ENCODE measurements around the gene CFAP221.

Gene CFAP221

DNA sequence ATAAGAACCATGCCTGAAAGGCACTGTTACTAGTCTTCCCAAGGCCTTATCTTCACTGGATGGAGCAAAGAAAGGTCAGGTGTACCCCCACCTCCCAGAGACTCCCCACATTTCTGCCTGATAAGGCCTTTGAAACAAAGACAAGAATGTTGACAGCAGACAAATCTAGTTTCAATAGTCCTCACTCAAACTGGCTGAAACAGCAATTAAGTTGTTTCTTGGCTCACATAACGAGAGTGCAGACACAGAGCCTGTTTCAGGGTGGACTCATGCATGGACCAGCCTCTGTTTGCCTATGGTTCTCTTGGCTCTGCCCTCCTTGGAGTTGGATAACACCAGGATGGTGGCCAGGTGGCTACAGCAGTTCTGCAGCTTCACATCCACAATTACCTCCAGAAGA, 7.5 kb upstream of the CFAP221 start:
- DNase-seq (ENCODE audit: low read depth in 2 of 2) = no peak

DNA sequence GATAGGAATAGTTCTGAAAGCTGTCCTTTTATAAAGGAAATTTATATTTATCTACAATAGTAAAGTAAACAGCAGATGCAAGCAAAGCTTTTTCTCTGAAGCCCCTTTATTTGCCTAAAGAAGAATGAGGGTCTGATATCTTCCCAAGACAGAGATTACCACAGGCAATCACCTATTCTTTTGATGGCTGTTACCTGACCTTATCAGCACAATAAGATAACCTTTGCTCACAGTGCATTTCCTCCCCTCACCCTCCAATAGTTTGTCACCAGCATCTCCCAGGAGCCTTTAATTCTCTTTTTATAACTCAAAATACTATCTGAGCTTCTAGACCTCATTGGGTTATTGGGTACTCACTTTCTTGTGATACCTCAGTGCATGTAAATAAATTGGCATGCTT, 6.5 kb upstream of the CFAP221 start:
- no peak for DNase-seq (ENCODE audit: low read depth in 2 of 2)

DNA sequence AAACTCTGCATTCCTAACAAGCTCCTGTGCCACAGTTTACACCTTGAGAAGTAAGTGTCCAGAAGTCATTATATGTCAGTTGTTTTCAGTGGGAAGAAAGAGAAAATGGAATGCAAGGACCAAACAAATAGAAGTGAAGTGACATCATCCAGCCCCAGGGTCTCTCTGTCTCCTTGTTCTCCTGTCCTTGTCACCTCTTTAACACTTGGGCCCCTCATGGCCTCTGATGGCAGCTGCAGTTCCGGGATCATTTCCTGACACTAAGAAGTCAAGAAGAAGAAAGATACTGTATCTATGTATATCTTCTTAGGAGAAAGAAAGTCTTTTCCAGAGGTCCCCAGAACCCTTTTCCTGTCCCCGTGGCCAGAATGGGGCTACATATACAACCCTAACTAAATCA, 2.8 kb upstream of the CFAP221 start:
- no peak for DNase-seq (ENCODE audit: low read depth in 2 of 2)

DNA sequence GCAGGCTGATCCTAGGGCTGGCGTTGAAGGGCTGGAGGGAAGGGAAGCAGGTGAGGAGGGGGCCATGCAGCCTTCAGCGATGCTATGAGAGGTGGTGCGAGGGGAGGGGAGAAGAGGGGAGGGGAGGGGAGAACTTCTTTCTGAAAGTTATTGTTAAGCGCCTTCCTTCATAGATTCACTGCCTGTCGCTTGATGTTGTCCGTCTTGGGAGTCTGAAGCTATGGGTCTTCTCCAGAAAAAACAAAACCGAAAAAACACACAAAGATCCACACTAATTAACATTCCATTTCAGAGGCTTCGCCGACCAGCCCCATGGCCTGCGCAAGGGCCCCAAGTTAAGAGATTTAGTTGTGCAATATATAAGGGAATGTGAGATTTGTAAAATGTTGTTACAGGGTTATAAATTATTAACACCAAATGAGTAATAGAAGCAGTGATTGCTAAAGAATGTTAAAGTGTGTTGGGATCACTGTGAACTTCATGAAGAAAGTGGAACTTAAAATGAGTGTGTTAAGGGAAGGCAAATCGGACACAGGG, 758 bp downstream of the CFAP221 start:
- no peak for DNase-seq (ENCODE audit: low read depth in 2 of 2)

DNA sequence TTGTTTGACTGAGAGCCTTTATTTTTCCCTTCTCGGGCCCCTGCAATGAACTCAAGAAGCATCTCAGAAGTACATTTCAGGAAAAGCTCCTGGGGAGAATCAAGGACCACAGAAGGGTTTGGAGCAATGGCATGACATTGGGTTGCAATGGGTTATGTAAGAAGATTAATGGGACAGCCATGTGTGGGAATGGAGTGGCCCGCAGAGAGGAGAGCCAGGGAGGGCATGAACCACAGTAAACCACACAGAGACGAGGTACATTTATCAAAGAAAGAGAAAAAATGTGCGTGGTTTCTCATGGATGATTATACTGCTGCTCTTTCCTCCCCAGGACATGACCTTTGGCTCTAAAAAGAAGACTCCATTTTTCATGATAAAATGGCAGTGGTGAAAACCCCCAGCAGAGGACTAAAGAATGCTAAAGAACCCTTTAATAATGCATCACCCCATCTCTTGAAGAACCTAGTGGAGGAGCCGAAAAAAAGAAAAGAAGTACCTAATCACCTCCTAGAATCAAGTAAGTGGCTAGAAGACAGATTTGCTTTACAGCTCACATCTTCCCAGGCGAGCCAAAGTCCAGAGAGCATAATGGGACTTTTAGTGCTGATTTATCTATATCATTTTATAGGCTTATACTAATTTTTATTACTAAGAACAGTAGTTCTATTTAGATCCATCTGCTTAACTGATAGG, 1.7 kb downstream of the CFAP221 start:
- DNase-seq (ENCODE audit: low read depth in 2 of 2) = no peak

DNA sequence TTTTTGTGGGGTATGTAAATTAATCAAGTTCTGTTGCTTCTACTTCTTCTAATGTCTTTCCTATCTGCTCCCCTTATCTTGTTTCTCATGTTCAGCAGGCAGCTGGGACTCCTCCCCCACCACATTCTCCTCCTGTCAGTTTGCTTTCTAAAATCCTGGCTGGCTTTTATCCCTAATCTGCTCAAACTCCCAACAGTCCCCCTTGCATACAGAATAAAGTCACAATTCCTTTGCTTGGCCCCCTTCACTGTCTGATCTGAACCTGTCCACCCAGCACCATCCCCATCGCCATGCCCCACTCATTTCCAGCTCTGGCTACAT, 2.2 kb downstream of the CFAP221 start:
- no peak for DNase-seq (ENCODE audit: low read depth in 2 of 2)

DNA sequence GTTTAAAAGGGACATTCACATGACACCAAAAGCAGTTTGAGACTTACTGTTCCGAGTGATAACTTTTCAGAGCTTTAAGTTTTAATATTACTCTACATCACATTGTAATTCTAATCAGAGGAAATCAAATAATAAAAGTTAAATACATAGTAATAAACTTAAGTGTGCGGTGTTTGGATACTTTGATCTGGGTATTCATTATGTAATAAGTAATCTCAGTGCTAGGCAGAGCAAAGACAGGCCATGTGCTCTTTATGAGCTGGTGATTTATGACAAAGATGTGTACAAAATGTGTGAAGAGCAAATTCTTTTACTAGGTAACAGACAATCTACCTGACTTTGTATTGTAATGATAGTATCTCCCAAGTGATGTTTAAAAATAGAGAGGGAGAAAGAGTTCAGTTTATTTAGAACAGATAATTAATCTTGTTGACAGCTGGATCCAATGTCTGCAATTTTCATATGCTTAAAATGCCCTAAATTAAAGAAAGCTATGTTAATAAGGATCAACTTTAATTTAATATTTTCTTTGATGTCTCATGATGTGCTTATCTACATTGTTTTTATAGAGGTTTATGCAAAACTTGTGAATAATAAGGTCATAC, 4.4 kb downstream of the CFAP221 start:
- DNase-seq (ENCODE audit: low read depth in 2 of 2) = no peak

DNA sequence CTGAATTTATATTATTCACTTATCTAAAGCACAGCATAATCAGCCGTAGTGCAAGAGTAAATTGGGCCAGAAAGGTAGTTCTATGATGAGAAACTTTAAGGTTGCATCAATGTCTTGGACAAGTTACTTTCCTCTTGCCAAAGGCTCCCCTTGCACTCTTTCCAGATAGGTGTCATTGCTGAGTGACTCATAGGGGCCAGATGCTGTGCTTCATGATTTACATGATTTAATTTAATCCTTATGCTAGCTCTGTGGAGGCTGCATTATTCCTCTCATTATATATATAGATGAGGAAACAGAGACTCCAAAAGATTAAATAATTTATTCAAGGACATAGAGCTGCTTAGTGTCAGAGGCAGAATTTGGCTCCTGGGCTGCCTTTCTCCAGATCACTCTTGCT, 5.0 kb downstream of the CFAP221 start:
- DNase-seq (ENCODE audit: low read depth in 2 of 2) = no peak

DNA sequence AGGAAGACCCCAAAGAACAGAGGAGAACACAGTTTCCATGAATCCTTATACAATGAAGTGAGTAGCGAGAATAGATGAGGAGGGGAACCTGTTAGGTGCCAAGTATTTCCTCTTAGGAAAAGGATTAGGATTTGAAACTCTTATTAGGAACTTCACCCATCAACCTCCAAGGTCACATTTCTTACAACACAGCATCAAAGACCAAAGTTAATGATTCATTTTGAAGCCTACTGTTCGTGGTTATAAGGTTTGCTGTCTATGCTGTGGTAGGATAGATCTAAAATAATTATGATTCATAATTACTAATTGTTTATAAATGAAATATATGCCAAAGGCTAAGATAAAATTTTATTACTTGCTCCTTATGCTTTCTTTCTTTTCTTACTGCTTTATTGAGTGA, 6.1 kb downstream of the CFAP221 start:
- DNase-seq (ENCODE audit: low read depth in 2 of 2) = no peak

DNA sequence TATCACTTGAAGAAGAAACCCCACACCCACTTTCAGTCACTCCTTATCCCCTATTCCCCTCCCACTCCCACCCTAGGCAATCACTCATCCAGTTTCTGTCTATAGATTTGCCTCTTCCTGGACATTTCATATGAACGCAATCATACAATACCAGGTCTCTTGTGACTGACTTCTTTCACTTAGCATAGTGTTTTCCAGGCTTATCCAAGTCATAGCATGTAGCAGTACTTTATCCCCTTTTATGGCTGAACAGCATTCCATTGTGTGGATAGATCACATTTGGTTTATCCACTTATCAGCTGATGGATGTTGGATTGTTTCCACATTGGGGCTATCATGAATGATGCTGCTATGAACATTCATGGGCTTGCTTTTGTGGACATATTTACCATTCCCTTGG, 6.6 kb downstream of the CFAP221 start:
- no peak for DNase-seq (ENCODE audit: low read depth in 2 of 2)

DNA sequence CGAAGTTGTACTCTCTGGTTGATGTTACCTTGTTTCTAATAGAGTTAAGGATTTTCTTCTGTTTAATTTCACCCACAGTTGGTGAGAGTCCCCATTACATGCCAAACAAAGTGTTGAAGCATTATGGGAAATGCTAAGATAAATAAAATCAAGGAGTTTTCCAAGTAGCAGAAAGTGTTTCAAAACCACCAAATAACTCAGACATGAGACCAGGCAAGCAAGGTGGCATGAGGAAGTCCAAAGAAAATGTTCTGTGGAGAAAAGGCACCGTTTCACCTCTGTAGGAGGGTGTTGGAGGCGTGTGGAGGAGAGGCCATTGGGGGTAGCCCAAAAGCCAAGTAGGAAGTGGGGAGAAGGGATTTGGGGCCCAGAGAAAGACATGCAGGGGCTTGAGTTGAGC, 8.7 kb downstream of the CFAP221 start:
- no peak for DNase-seq (ENCODE audit: low read depth in 2 of 2)

DNA sequence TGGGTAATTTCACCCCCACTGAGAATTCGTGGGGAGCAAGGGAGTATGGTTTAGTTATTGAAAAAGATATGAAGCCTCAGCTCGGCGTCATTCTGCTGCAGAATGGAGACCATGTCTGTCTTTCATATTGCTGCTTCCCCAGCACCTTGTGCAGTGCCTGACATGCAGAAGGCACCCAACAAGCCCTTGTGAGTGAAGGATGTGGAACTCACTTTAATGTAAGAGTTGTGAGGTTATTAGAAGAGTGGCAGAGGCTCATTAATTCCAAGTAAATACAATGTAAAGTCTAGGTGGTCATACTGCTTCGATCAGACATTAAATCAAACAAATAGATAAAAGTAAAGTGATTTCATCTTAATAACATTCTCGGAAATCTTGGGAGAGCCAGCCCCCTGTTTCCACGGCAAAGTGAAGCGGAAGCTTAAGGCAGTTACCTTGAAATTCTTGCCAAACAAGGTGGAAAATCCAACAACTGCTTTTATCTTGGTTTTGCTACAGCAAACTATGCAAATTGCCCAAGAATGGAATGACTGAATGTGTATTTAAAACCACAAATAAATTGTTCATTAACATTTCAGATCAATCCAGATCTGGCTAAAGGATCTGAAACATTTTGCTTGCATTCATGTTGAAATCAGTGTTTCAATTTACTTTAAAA, 9.6 kb downstream of the CFAP221 start:
- DNase-seq (ENCODE audit: low read depth in 2 of 2) = no peak

DNA sequence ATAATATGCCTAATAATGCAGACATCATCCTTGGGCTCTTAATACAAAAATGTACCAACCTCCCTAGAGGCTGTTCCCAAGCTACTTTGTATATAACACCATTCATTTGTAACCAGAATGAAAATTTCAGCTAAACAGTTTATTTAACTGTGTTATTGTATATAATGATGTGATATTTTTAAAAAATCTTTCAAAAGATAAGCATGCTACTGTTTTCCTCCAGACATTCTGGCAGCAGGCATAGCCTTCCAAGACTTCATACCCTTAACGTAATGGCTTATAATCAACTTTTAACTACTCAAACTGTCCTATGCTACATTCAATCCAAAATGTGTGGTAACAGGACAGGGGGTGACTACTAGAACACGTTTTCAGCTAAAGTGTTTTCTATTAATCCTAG, 21.2 kb downstream of the CFAP221 start:
- no peak for DNase-seq (ENCODE audit: low read depth in 2 of 2)

DNA sequence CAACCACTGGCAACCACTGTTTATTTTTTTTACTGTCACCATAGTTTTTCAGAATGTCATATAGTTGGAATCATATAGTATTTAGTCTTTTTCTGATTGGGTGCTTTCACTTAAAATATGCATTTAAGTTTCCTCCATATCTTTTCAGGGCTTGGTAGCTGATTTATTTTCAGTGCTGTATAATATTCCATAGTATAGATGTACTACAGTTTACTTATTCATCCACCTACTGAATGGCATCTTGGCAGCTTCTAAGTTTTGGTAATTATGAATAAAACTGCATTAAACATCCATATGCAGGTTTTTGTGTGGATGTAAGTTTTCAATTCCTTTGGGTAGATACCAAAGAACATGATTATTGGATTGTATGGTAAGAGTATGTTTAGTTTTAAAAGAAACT, 23.0 kb downstream of the CFAP221 start:
- DNase-seq (ENCODE audit: low read depth in 2 of 2) = no peak

DNA sequence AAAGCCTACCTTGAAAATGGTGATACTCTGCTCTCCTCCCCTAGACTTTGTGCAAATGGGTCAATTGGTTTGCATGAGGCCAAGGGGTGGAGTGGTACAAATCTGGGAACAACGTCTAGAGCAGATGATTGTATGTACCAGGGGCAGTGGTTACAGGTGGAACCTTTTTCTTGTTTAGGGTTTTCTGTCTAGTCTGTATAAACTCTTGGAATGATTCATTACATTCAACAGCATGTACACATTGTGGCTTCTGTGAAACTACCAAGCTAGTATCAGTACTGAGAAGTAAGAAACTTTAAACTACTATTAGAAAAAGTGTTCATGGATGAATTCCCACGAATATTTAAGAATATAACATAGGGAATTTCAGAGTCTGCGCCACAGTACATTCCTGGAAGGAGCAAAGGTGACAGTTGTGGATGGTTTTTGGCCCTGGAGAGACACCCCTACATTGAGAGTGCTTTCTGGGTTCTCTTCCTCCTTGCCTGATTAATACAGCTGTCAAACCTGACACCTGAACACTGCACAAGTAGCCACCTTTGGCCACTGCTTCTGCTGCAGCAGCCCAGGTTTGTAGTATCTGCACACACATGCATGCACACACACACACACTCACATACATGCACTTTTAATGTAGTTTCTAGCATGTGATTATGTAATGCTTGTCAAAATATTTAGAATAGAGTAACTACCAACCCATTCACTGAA, 30.0 kb downstream of the CFAP221 start:
- no peak for DNase-seq (ENCODE audit: low read depth in 2 of 2)

DNA sequence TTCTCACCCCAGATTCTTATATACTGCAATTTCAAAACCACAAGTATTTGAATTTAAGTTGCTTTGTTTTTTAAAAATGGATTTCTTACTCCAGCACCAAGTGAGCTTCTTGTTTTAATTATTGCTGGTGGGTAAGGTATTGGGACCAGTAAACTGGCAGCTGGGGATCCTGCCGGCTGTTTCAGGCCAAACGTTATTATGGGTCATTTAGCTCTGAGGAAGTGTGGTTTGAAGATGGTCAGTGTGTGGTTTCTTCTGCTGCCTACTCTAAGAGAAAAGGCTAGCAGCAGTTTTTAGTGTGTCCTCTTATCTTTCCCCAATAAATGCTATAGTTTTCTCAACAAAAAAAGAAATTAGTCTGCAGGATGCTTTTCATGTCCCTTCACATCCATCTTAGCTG, 30.6 kb downstream of the CFAP221 start:
- DNase-seq (ENCODE audit: low read depth in 2 of 2) = no peak

DNA sequence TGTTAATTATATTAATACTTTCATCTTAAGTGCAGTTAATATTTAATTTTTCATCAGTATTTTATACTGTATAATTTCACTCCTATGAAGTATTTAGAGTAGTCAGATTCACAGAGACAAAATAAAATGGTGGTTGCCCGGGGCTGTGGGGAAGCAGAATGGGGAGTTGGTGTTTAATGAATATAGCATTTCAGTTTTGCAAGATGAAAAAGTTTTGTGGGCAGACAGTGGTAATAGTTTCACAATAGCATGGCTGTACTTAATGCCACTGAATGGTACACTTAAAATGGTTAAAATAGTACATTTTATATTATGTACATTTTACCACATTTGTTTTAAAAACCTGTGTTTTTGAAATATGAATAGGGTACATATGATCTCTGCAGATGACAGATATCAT, 31.2 kb downstream of the CFAP221 start:
- DNase-seq (ENCODE audit: low read depth in 2 of 2) = no peak

DNA sequence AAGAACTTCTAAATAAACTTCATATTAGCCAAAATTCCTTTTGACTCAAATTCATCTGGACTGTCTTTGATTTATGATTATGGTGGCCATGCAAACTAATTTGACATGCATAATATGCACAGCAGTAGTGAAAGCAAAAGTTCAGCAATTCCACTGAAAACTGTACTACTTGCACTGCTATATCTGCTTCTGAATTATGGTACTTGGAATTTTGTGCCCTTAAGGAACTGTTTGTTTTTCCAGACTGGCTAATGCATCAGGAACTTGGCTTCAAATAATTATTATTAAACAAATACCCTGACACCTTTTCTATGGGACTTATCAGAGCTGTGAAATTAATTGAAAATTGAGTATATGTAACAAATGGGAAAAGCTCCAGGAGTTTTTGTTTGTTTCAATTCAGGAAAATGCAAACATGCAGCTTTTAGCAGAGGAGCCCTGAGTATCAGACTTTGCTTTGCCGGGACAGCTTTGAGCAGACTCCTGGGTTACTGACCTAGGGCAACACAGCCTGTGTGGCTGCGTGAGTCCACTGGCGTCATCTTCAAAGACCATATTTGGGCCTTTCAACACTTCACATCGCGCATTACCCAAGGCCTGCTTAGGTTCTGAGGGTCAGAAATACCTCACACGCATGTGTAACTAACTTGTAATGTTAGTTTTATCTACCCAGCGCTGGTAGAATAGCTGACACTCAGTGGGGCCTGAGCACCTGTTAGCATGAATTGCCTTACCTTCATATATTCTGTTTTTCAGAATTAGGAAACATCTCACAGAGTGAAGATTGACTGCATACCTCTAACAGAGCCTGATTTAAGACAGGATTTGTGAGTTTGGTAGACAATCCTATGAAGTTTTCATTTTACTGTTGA, 35.4 kb downstream of the CFAP221 start:
- DNase-seq (ENCODE audit: low read depth in 2 of 2) = no peak

DNA sequence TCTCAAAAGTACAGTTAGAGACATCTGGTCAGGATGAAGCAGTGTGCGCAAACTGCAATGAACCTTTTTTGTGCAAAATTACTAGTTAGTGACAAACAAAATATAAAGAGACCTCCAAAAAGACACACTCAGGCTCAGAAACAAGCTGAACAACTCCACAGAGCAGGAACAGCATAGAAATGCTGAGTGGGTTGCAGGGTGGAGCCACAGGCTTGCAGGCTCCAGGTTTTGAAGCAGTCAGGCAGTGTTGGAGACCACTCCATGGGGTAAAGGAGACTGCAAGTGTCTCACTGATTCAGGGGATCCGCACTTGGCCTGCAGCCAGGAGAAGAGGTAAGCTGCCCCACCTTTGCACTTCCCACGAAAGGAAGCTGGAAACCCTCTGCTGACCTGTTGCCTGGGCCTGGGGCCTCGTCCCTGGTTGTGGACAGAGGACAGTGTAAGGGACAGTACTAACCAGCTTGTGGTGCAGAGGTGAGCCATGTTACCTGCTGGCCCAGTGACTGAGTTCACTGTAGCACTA, 36.4 kb downstream of the CFAP221 start:
- DNase-seq (ENCODE audit: low read depth in 2 of 2) = no peak

DNA sequence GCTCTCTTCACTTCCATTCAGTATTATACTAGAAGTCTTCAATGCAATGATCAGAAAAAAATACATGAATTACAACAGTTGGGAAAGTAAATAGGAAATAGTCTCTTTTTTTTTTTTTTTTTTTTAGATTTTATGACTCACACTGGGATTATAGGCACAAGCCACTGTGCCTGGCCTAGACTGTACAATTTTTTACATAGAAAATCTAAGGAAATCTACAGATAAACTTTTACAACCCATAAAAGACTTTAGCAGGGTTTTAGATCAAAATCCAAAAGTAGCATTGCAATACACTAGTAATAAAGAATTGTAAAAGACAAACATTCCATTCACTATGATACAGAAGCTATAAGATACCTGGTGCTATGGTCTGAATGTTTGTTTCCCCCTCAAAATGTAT, 39.0 kb downstream of the CFAP221 start:
- no peak for DNase-seq (ENCODE audit: low read depth in 2 of 2)

DNA sequence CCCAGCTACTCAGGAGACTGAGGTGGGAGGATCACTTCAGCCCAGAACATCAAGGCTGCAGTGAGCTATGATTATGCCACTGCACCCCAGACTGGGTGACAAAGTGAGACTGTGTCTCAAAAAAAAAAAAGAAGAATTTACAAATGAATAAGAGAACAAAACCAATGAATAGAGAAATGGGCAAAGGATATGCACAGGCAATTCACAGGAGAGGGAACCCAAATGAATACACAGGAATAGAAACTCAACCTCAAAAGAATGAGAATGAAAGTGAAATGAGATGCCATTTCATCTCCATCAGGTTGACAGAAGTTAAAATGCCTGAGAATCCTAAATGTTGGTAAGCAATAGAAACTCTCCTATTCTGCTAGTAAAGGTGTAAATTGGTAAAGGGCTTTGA, 40.2 kb downstream of the CFAP221 start:
- DNase-seq (ENCODE audit: low read depth in 2 of 2) = no peak

DNA sequence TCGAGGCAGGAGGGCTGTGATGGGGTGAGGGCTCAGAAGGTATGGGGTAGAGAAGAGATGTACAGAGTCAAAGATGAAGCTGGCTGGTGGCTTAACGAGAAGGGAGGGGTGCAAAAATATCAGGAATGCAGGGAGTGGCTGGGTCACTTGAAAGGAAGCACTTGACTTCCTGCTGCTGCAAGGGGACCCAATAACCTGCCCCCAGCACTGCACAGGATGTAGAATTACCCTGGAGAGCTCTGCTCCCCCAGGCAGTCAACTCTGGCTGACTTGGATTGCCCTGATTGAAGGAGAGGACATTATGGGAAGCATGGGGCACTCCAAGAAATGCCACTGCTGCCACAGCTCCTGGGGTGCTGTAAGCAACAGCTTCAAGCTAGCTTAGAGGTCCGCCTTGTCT, 41.8 kb downstream of the CFAP221 start:
- no peak for DNase-seq (ENCODE audit: low read depth in 2 of 2)
